Body of pancreas (tissue), 4 donors: ENCODE results near the gene RTN4IP1. TPM values are rescaled to one million over a fixed set of nuclear protein-coding genes. Genes with fewer than 3 reads are reported as not detected.

Source experiments
- ATAC-seq: fragments of 150-250 bp; one replicate; pipeline ENCODE4 v1.9.1; 2016
- DNase-seq, 4 donors: peaks; one replicate each; pipeline ENCODE4 v3.0.0-alpha.2; 2019
- H3K27ac ChIP-seq, 4 donors: fragments of 200-600 bp; sonication (generic); 1 replicate in 3 of 4; 2 replicates in 1 of 4; pipeline versions ENCODE4 v1.5.1 to v1.6.1; 2016 to 2019; ENCODE audit warnings: mild to moderate bottlenecking in 1 of 4, mixed read lengths in 1 of 4, moderate library complexity in 1 of 4
- H3K27me3 ChIP-seq, 2 donors: fragments of 200-600 bp; sonication (generic); one replicate each; pipeline ENCODE4 v1.6.0; 2016; ENCODE audit warnings: mild to moderate bottlenecking in 1 of 2
- H3K36me3 ChIP-seq, 2 donors: fragments of 200-600 bp; sonication (generic); replicated peaks in 1 of 2; 2 replicates each; pipeline ENCODE4 v1.5.1; 2016; ENCODE audit warnings: low read depth in 2 of 2; ENCODE audit not compliant: insufficient read depth in 1 of 2
- H3K4me1 ChIP-seq: fragments of 200-600 bp; sonication (generic); one replicate; pipeline ENCODE4 v1.6.0; 2016
- H3K4me3 ChIP-seq, 2 donors: fragments of 200-600 bp; sonication (generic); 1 replicate in 1 of 2; 2 replicates in 1 of 2; pipeline ENCODE4 v1.5.1; 2016 to 2019
- H3K9me3 ChIP-seq, 3 donors: fragments of 200-600 bp; sonication (generic); 1 replicate in 2 of 3; 2 replicates in 1 of 3; pipeline ENCODE4 v1.5.1; 2016
- CTCF ChIP-seq, 7 experiments: fragments of 450-650 bp in 4 of 7; fragments of 200-600 bp in 3 of 7; sonication (generic) in 3 of 7; IDR thresholded peaks; one replicate each; pipeline ENCODE4 v1.5.1; 2016 to 2019; ENCODE audit warnings: antibody characterized with exemption in 7 of 7
- POLR2A ChIP-seq, 3 donors: fragments of 450-650 bp; IDR thresholded peaks; one replicate each; pipeline ENCODE4 v1.6.1; 2016; ENCODE audit warnings: antibody characterized with exemption in 3 of 3, mild to moderate bottlenecking in 2 of 3
- WGBS, 2 donors: methylation state at CpG; one replicate each; pipeline ENCODE4 v1.1.5; 2017; 5-methylcytosine and 5-hydroxymethylcytosine counted together
- intact Hi-C: fragments of 100-400 bp; cut with DNase I; formaldehyde crosslinking; loops from one replicate; pipeline ENCODE4 v1.15.1; 2023
- total RNA-seq, 2 donors: library from RNA; depleted of rRNA; stranded (reverse); fragments of >200 nt; gene quantifications; one replicate each; pipeline ENCODE4 v1.1.0, GENCODE V29; 2016

RTN4IP1 gene
- total RNA-seq, 2 donors from 2014 or later = 3.6 to 4.0 TPM

DNA sequence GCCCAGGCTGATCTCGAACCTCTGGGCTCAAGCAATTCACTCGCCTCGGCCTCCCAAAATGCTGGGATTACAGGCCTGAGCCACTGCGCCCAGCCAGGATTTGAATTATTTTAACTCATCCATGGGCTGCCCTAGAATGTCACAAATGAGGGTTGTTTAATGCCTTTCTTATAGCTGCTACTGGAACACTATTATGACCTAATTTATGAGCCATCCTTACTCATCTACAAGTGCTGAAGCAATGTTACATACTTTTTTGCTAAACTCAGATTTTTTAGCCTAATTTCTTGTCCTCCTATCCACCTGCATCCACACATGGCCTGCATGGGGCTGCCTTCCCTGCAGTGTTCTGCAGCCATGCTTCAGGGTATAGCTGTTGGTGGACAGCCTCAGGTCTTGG lies 59.9 kb downstream of the RTN4IP1 start:
- no peak for ATAC-seq
- no peaks in the 10 kb centered on the region for H3K27me3 ChIP-seq
- no peaks in the 10 kb centered on the region for H3K4me1 ChIP-seq
- intact Hi-C loops = no loop called here
- no peak overlapping the region for H3K4me3 ChIP-seq
- no peaks in the 10 kb centered on the region for H3K9me3 ChIP-seq
- H3K36me3 ChIP-seq = no peaks in the 10 kb centered on the region
- no peak for TF ChIP-seq POLR2A (IDR thresholded peaks at IDR 0.05)
- no peak for TF ChIP-seq CTCF (IDR thresholded peaks at IDR 0.05)
- 98 to 100% methylated on average over 3 to 4 of the region's 4 CpGs for WGBS, 2 donors
- no peak for DNase-seq
- no peak overlapping the region for H3K27ac ChIP-seq

GRCh38 chr6:106568530-106568929 lies 60.8 kb downstream of the RTN4IP1 start:
- intact Hi-C loops = no loop called here

DNA sequence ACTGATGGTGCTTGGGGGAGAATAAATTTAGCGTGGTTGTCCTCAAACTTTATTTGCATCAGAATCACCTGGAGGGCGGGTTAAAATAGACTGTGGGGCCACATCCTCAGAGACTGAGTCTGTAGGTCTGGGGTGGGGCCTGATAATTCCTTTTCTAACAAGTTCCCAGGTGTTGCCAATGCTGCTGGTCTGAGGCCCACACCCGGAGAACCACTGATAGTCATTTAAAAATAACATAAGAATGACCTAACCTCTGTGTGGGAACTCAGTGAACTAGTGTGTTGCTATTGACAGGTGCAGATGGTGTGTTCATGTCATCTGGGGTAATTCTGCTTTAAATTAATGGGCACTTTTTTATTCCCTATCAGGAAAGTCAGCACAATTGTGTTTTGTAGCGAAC lies 64.8 kb downstream of the RTN4IP1 start:
- DNase-seq (no peak), ATAC-seq (no peak)
- TF ChIP-seq POLR2A (IDR thresholded peaks at IDR 0.05) = no peak
- no peak for TF ChIP-seq CTCF (IDR thresholded peaks at IDR 0.05)
- WGBS, 2 donors = 51 to 59% methylated on average over 4 of the region's 4 CpGs
- no peak overlapping the region for H3K4me3 ChIP-seq
- H3K9me3 ChIP-seq = no peaks in the 10 kb centered on the region
- H3K27ac ChIP-seq = no peak overlapping the region
- intact Hi-C loops = loop anchor here (5.0 kb wide), 1 partner anchor 222 kb away; no protein-coding TSS in a partner anchor
- H3K36me3 ChIP-seq = no peaks in the 10 kb centered on the region
- H3K4me1 ChIP-seq = no peaks in the 10 kb centered on the region
- no peaks in the 10 kb centered on the region for H3K27me3 ChIP-seq

More at GRCh38 chr6:106568530-106568929, 60.8 kb downstream of the RTN4IP1 start:
- 65 to 66% methylated on average over 2 of the region's 2 CpGs for WGBS, 2 donors
- H3K4me1 ChIP-seq = no peaks in the 10 kb centered on the region
- H3K27me3 ChIP-seq = no peaks in the 10 kb centered on the region
- ATAC-seq (no peak), DNase-seq (no peak)
- no peaks in the 10 kb centered on the region for H3K36me3 ChIP-seq
- H3K27ac ChIP-seq = no peak overlapping the region
- H3K9me3 ChIP-seq = no peaks in the 10 kb centered on the region
- TF ChIP-seq POLR2A (IDR thresholded peaks at IDR 0.05) (no peak), CTCF (IDR thresholded peaks at IDR 0.05) (no peak)
- H3K4me3 ChIP-seq = no peak overlapping the region

DNA sequence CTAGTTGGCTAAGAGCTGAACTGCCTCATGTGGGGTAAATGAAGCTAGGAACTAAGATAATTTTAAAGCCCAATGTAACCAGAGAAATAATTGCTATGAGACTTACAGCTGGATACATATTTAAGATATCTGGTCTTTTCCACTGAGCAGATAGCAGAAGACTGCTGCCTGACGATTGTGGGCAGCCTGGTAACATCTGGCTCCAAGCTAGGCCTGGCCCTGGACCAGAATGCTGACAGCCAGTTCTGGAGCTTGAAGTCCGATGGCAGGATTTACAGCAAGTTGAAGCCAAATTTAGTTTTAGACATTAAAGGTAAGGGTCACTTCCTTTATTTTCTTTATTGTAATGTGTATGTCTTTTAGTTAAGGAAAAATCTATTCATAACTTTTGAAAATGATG lies 65.7 kb downstream of the RTN4IP1 start:
- H3K36me3 ChIP-seq = no peaks in the 10 kb centered on the region
- intact Hi-C loops = loop anchor here (5.0 kb wide), 1 partner anchor 221 kb away; no protein-coding TSS in a partner anchor
- WGBS, 2 donors = 19 to 27% methylated on average over 2 of the region's 2 CpGs
- H3K27me3 ChIP-seq = no peaks in the 10 kb centered on the region
- no peaks in the 10 kb centered on the region for H3K4me1 ChIP-seq
- no peaks in the 10 kb centered on the region for H3K9me3 ChIP-seq
- DNase-seq (peak in 1 of 4 donors; percentile 26), ATAC-seq (no peak)
- no peak overlapping the region for H3K27ac ChIP-seq
- H3K4me3 ChIP-seq = no peak overlapping the region
- TF ChIP-seq POLR2A (IDR thresholded peaks at IDR 0.05) (no peak), CTCF (IDR thresholded peaks at IDR 0.05) (no peak)

GRCh38 chr6:106561686-106562405 lies 67.5 kb downstream of the RTN4IP1 start:
- Histone ChIP-seq H3K36me3 (no peaks in the 10 kb centered on the region), H3K27ac (peak overlapping the region in 1 of 4 donors; percentile 3), H3K9me3 (no peaks in the 10 kb centered on the region), H3K4me3 (no peak overlapping the region), H3K4me1 (no peaks in the 10 kb centered on the region), H3K27me3 (no peaks in the 10 kb centered on the region)
- no peak for DNase-seq
- 69 to 74% methylated on average over 6 of the region's 6 CpGs for WGBS, 2 donors
- no peak for ATAC-seq
- intact Hi-C loops = loop anchor here (5.0 kb wide), 1 partner anchor 220 kb away; no protein-coding TSS in a partner anchor
- TF ChIP-seq CTCF (IDR thresholded peaks at IDR 0.05) = no peak
- TF ChIP-seq POLR2A (IDR thresholded peaks at IDR 0.05) = no peak
